Spinal cord (tissue), 10 donors: ENCODE measurements around the gene TRIM47. TPM values are rescaled to one million over a fixed set of nuclear protein-coding genes. Genes with fewer than 3 reads are reported as not detected.

Experiments used
- DNase-seq, 6 donors: peaks; one replicate each; pipeline versions ENCODE4 v3.0.0 to v3.0.0-alpha.2; 2013 to 2015; ENCODE audit warnings: low spot score in 6 of 6, low read depth in 4 of 6
- H3K27ac ChIP-seq: one replicate; pipeline ENCODE4 v1.5.1; 2013; ENCODE audit warnings: low read depth, low read length, control low read depth
- H3K27me3 ChIP-seq: one replicate; pipeline ENCODE4 v1.6.1; 2013; ENCODE audit warnings: low read length; ENCODE audit not compliant: control insufficient read depth, insufficient read depth
- H3K36me3 ChIP-seq: one replicate; pipeline ENCODE4 v1.6.1; 2013; ENCODE audit warnings: low read length; ENCODE audit not compliant: control insufficient read depth, insufficient read depth
- H3K4me1 ChIP-seq: one replicate; pipeline ENCODE4 v1.6.1; 2013; ENCODE audit warnings: low read length; ENCODE audit not compliant: control insufficient read depth, insufficient read depth
- H3K4me3 ChIP-seq: one replicate; pipeline ENCODE4 v1.5.1; 2013; ENCODE audit warnings: low read depth, low read length, control low read depth
- H3K9me3 ChIP-seq: one replicate; pipeline ENCODE4 v1.6.1; 2013; ENCODE audit warnings: low read length; ENCODE audit not compliant: control insufficient read depth, insufficient read depth
- WGBS: methylation state at CpG from one replicate; pipeline ENCODE4 v1.1.5; 2013; ENCODE audit warnings: missing lambda C conversion rate; ENCODE audit not compliant: insufficient coverage; 5-methylcytosine and 5-hydroxymethylcytosine counted together
- polyA plus RNA-seq, 2 donors: library from polyadenylated mRNA; unstranded; fragments of 120-200 nt; gene quantifications; one replicate each; pipeline ENCODE4 v1.2.1, GENCODE V29; 2013; ENCODE audit not compliant: insufficient read length in 2 of 2
- total RNA-seq, 2 donors: library from RNA; depleted of rRNA in 1 of 2; stranded (reverse); fragments of 120-200 nt in 1 of 2; fragments of >200 nt in 1 of 2; gene quantifications; one replicate each; pipeline versions ENCODE4 v1.2.3 to v1.2.4, GENCODE V29; 2013 to 2014
- donor health status: healthy.

Gene TRIM47
- total and polyA plus RNA-seq, 4 donors = 31.3 to 53.6 (median 45.0) TPM

DNA sequence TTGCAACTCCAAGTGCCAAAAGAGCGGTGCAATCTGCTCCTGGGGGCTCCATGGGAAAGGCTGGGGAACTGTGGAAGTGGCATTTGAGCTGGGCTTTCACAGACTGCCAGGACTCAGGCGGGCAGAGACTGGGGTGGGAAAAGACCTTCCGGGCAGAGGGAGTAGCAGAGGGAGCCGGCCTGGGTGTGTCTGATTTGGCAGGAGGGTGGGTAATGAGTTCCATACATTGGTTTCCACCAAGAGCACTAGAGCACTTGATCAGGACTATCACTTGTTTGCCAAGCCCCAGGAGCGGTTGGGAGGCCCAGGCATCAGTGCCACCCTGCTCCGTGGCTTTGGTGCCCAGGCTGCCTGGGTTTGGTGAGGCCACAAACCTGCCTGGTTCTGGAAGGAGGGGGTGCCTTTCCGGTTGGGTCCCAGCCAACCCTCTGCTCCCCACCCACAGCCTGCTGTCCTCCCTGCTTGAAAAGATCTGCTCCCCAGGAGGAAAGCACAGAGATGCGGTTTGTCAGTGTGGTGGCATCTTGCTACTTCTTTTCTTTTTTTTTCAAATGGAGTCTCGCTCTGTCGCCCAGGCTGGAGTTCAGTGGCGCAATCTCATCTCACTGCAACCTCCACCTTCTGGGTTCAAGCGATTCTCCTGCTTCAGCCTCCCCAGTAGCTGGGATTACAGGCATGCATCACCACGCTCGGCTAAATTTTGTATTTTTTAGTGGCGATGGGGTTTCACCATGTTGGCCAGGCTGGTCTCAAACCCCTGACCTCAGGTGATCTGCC, 3.5 kb upstream of the TRIM47 start:
- Histone ChIP-seq H3K9me3 (no peaks in the 10 kb centered on the region), H3K4me3 (no peak overlapping the region), H3K27ac (no peak overlapping the region), H3K36me3 (peaks cover under 1% of the 10 kb centered on the region), H3K4me1 (peaks cover 14% of the 10 kb centered on the region), H3K27me3 (peaks cover 11% of the 10 kb centered on the region)
- WGBS = 83% methylated on average over 10 of the region's 15 CpGs
- DNase-seq = no peak

DNA sequence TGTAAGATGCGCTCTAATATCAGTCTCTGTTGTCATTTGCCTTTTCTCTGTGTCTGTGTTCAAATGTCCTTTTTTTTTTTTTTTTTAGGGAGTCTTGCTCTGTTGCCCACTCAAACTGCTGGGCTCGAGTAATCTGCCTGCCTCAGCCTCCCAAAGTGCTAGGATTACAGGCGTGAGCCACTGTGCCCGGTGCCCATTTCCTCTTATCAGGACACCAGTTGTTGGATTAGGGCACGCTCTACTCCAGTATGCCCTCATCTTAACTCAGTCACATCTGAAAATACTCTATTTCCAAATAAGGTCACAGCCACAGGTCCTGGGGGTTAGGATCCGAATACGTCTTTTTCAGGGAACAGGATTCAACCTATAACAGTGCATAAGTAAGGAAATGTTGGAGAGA, 1.9 kb upstream of the TRIM47 start:
- WGBS = 84% methylated on average over 6 of the region's 7 CpGs
- peaks cover 11% of the 10 kb centered on the region for H3K27me3 ChIP-seq
- H3K4me3 ChIP-seq = no peak overlapping the region
- peaks cover 30% of the 10 kb centered on the region for H3K4me1 ChIP-seq
- H3K9me3 ChIP-seq = no peaks in the 10 kb centered on the region
- peaks cover 16% of the 10 kb centered on the region for H3K36me3 ChIP-seq
- H3K27ac ChIP-seq = no peak overlapping the region
- no peak for DNase-seq

DNA sequence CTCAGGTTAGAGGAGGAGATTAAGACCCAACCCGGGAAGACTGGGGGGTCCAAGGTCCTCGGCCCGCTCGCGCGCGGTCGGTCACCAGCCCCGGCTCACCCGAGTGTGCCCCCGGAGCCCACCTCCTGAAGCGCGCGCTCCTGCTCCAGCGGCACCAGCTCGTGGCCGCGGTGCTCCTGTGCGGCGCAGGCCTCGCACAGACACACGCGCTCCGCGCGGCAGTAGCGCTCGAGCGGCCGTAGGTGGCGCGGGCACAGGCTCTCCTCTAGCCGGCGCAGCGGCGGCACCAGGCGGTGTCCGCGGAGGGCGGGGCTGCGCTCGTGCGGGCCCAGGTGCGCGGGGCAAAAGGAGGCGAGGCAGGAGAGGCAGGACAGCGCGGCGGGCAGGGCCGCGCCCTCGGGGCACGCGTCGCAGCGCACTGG, 618 bp downstream of the TRIM47 start:
- no peaks in the 10 kb centered on the region for H3K9me3 ChIP-seq
- H3K4me1 ChIP-seq = peaks cover 50% of the 10 kb centered on the region
- H3K27me3 ChIP-seq = peaks cover 11% of the 10 kb centered on the region
- peak in 2 of 6 donors; percentile 85 to 89 for DNase-seq
- peak overlapping the region; percentile 68 for H3K4me3 ChIP-seq
- under 1% methylated on average over 56 of the region's 56 CpGs for WGBS
- H3K36me3 ChIP-seq = peaks cover 39% of the 10 kb centered on the region
- peak overlapping the region; percentile 90 for H3K27ac ChIP-seq

DNA sequence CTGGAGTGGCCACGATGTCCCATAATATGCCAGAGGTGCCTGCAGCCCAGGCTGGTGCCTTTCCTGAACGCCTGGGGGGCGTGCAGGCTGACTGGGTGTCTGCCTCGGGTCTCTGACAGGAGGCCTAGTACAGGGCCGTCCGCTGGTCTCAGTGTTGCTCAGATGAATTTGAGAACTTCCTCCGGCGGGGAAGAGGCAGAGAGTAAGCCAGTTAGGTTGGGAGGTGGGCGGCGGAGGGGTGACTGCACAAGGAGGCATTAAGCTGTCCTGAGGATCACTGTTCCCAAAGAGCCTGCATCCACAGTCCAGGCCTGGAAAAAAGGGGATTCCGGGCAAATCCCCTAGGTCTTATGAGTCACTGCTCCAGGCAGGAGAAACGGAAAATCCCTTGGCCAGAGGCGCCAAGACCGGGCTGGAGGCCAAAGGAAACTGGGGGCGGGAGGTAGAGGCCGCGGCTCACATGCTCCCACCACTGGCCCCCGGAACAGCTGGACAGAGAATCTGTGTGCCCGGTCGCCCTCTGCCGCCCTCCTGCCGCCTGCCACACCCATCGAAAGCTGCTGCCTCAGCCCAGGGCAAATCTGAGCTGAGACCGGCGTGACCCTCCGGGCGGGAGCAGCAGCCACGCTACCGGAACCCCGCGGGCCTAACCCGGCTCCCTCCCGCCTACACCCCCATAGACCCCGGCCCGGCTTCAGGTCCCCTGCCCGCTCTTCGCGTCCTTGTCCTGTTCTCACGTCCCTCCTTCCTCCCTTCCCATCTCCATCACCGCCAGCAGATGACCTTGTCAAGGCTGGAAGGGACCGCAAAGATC, 1.2 kb downstream of the TRIM47 start:
- peak in 2 of 6 donors; percentile 64 to 91 for DNase-seq
- H3K4me3 ChIP-seq = peak overlapping the region; percentile 68
- H3K27me3 ChIP-seq = peaks cover 11% of the 10 kb centered on the region
- 15% methylated on average over 41 of the region's 41 CpGs for WGBS
- peaks cover 42% of the 10 kb centered on the region for H3K36me3 ChIP-seq
- H3K27ac ChIP-seq = peak overlapping the region; percentile 90
- no peaks in the 10 kb centered on the region for H3K9me3 ChIP-seq
- H3K4me1 ChIP-seq = peaks cover 55% of the 10 kb centered on the region

DNA sequence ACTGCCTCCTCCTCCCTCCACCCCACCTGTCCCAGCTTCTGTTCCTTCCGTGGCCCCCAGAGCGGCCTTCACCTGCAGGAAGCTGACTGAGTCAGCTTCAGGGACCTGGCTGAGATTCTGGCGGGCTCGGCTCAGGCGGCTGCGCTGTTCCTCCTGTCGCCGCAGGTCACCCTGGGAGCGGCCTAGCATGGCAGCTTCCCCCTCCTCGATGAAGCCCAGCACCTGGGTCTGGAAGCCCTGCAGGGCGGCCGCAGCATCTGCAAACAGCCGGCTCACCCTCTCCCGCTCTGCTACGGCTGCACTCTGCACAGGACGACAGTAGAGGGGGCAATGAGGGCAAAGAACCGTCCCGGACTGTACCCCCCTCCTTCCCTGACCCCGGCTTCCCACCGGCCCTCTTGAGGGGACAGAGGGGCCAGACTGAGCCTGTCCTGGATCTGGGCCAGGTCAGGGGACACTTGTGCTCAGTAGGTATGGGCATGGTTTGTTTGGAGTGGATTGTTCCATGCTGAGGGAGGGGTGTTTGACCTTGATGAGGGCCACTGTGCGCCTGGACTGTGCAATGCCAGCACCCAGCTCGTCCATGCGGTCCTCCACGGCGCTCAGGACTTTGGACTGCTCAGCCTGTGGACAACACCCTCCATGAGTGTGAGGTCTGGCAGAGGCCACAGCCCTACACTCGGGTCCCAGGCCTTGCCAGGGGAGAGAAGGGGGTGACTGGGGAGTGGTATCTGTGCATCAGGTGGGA, 2.0 kb downstream of the TRIM47 start:
- peaks cover 11% of the 10 kb centered on the region for H3K27me3 ChIP-seq
- no peak for DNase-seq
- peak overlapping the region; percentile 90 for H3K27ac ChIP-seq
- 50% methylated on average over 21 of the region's 26 CpGs for WGBS
- H3K9me3 ChIP-seq = no peaks in the 10 kb centered on the region
- peaks cover 55% of the 10 kb centered on the region for H3K4me1 ChIP-seq
- H3K36me3 ChIP-seq = peaks cover 42% of the 10 kb centered on the region
- peak overlapping the region; percentile 68 for H3K4me3 ChIP-seq

DNA sequence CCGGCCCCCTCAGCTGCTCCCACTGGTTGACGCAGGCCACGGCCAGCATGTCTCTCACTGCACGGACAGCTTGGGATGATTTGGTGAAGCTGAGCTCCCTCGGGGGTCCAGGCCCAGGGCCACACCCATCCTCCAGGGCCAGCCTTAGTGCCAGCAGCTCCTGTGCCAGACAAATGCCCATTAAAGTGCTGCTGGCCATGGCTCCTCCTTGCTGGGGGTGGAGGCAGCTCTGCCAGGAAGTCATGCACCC, 2.5 kb downstream of the TRIM47 start:
- Histone ChIP-seq H3K27ac (peak overlapping the region; percentile 90), H3K9me3 (no peaks in the 10 kb centered on the region), H3K27me3 (peaks cover 11% of the 10 kb centered on the region), H3K4me3 (no peak overlapping the region), H3K4me1 (peaks cover 57% of the 10 kb centered on the region), H3K36me3 (peaks cover 42% of the 10 kb centered on the region)
- 66% methylated on average over 4 of the region's 5 CpGs for WGBS
- DNase-seq = peak in 1 of 6 donors; percentile 48

DNA sequence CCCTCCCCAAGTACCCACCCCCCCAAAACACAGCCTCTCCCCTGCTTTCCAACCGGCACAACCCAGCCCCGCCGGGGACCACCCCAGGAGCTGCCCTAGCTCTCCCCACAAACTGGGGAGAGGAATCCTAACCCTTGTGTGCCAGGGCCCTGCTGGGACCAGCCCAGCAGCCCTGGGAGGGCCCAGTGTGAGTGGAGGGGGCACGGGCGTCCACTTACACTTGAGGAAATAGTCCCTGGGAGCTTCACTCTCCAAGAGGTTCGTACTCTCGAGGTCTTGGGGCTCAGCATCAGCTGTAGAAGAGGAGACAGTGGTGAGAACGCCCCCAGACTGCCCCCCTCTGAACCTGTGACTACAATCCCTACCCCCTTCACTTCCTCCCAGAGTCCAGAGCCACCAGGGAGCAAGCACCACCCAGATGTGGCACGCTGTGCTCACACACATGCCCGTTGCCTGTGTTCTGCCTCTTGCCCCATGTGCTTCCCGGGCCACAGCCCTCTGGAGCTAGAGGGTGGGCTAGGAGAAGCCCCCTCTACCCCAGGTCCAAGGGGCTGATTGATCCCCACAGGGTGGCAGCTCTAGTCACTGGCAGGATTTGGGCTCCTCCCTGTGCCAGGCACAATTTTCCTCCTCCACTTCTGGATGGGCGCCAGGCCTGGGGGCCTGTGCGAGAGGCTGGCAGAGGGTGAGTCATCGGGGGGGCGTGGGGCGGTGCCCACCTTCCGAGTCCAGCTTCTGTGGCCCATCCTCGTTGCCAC, 3.0 kb downstream of the TRIM47 start:
- peak in 2 of 6 donors; percentile 42 to 70 for DNase-seq
- peaks cover 62% of the 10 kb centered on the region for H3K4me1 ChIP-seq
- H3K9me3 ChIP-seq = no peaks in the 10 kb centered on the region
- H3K27me3 ChIP-seq = peaks cover 11% of the 10 kb centered on the region
- 53% methylated on average over 11 of the region's 18 CpGs for WGBS
- H3K4me3 ChIP-seq = no peak overlapping the region
- peak overlapping the region; percentile 90 for H3K27ac ChIP-seq
- peaks cover 42% of the 10 kb centered on the region for H3K36me3 ChIP-seq

DNA sequence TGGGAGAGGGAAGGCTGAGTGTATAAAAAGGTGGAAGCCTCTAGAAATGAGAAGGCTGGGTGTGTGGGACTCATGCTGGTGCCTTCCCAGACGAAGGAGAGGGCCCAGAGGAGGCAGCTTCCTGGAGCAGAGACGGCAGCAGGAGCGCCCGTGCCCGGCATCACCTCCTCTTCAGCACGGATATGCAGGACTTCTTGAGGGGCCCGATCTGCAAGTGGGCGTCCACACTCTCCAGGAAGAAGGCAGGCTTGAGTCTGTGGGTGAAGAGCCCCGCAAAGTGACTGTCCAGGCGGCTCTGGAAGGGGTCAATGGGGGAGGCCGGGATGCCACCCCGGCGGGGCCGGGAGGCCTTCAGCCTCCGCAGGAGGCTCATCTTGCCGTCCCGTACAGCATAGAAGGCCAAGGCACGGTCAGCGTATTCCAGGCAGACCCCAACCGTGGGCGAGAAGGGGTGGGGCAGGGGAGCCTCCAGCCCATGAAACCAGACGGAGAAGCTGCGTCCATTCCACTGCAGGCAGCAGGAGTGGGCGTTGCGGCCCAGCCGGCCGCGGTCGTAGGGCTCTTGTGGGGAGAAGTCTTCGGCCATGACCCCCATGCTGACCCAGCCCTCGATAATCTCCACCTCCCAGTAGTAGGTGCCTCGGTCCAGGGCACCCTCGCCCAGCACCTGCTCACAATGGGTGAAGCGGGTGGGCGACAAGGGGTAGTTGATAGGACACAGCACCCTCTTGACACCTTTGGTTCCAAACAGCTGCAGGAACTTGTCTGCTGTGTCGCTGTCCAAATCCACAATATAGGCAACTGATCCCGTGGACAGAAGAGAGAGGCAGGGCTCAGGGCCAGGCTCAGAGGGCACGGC, 3.8 kb downstream of the TRIM47 start:
- H3K27ac ChIP-seq = no peak overlapping the region
- DNase-seq = no peak

More for the DNA sequence above, 3.8 kb downstream of the TRIM47 start:
- peaks cover 70% of the 10 kb centered on the region for H3K4me1 ChIP-seq
- 89% methylated on average over 28 of the region's 38 CpGs for WGBS
- peaks cover 42% of the 10 kb centered on the region for H3K36me3 ChIP-seq
- no peaks in the 10 kb centered on the region for H3K9me3 ChIP-seq
- H3K27me3 ChIP-seq = peaks cover 11% of the 10 kb centered on the region
- no peak overlapping the region for H3K4me3 ChIP-seq
